A673 (cell line): ENCODE data around the gene TMEM95. TPM values are rescaled to one million over a fixed set of nuclear protein-coding genes. Genes with fewer than 3 reads are reported as not detected.

ENCODE experiments used
- BruUV-seq: library from RNA; stranded (reverse); fragments of 400-500 nt; replicated peaks from 2 replicates; lab custom pipeline; 2021; lab: Mats Ljungman, UMichigan
- CTCF ChIA-PET: fragments of 300-600 bp; sonication (Branson Sonifier 250); formaldehyde crosslinking; loops from one replicate; lab custom pipeline; 2022; ENCODE audit warnings: antibody characterized with exemption; lab: Charles Lee
- POLR2A ChIA-PET: fragments of 300-600 bp; sonication (Branson Sonifier 250); formaldehyde crosslinking; loops from one replicate; lab custom pipeline; 2022; ENCODE audit warnings: antibody characterized with exemption; ENCODE audit not compliant: low non-redundant PET; lab: Charles Lee
- DNase-seq: peaks from one replicate; pipeline ENCODE4 v3.0.0-alpha.2; 2015; ENCODE audit warnings: low spot score
- H3K27ac ChIP-seq: fragments of 200-600 bp; sonication (generic); 2 replicates; pipeline ENCODE4 v1.5.1; 2016; ENCODE audit warnings: mixed run types, low read depth, mild to moderate bottlenecking, mixed read lengths, antibody characterized with exemption, low read length; ENCODE audit not compliant: poor library complexity, severe bottlenecking
- H3K27me3 ChIP-seq: fragments of 200-600 bp; sonication (generic); replicated peaks from 2 replicates; pipeline ENCODE4 v1.6.1; 2017; ENCODE audit warnings: mixed run types, low read depth, mild to moderate bottlenecking, mixed read lengths, antibody characterized with exemption, low read length; ENCODE audit not compliant: insufficient read depth, poor library complexity
- H3K36me3 ChIP-seq: fragments of 200-600 bp; sonication (generic); 2 replicates; pipeline ENCODE4 v1.6.1; 2016; ENCODE audit warnings: mixed run types, mild to moderate bottlenecking, mixed read lengths, antibody characterized with exemption, low read length; ENCODE audit not compliant: insufficient read depth, poor library complexity, severe bottlenecking
- H3K4me1 ChIP-seq: fragments of 200-600 bp; sonication (generic); 2 replicates; pipeline ENCODE4 v1.6.1; 2017; ENCODE audit warnings: mixed run types, mild to moderate bottlenecking, mixed read lengths, antibody characterized with exemption, low read length; ENCODE audit not compliant: insufficient read depth, poor library complexity, severe bottlenecking
- H3K4me3 ChIP-seq: fragments of 200-600 bp; sonication (generic); 2 replicates; pipeline ENCODE4 v1.5.1; 2016; ENCODE audit warnings: low read depth, mixed run types, mild to moderate bottlenecking, mixed read lengths, low read length; ENCODE audit not compliant: poor library complexity, severe bottlenecking
- H3K9me3 ChIP-seq: fragments of 200-600 bp; sonication (generic); 2 replicates; pipeline ENCODE4 v1.6.1; 2016; ENCODE audit warnings: mixed run types, low read depth, mild to moderate bottlenecking, mixed read lengths, antibody characterized with exemption, low read length; ENCODE audit not compliant: poor library complexity, severe bottlenecking
- CTCF ChIP-seq: fragments of 300-800, 200-600 bp; sonication (generic); conservative IDR thresholded peaks from 2 replicates; pipeline ENCODE4 v1.5.1; 2017; ENCODE audit warnings: low read depth, mild to moderate bottlenecking, antibody characterized with exemption, low read length, moderate library complexity, mixed read lengths
- EZH2 ChIP-seq: fragments of 200-600 bp; sonication (generic); IDR thresholded peaks from 2 replicates; pipeline ENCODE4 v1.6.1; 2017; ENCODE audit warnings: borderline replicate concordance, low read depth, mild to moderate bottlenecking, mixed read lengths, antibody characterized with exemption, low read length; ENCODE audit not compliant: poor library complexity, severe bottlenecking
- intact Hi-C: fragments of 100-400 bp; cut with micrococcal nuclease; formaldehyde crosslinking; loops from one replicate; pipeline ENCODE4 v1.10.0; 2022; ENCODE audit not compliant: unreplicated experiment
- total RNA-seq: library from RNA; stranded (reverse); gene quantifications from 2 replicates; pipeline ENCODE4 v1.2.3, GENCODE V29; 2021

TMEM95 gene
- total RNA-seq, 1 experiment from 2014 or later = not detected

- Histone ChIP-seq H3K36me3 (no peaks in the 10 kb centered on the region), H3K4me3 (peak overlapping the region; percentile 36), H3K27me3 (no peaks in the 10 kb centered on the region), H3K9me3 (no peaks in the 10 kb centered on the region), H3K27ac (no peak overlapping the region), H3K4me1 (no peaks in the 10 kb centered on the region)
- no peak for TF ChIP-seq CTCF
- TF ChIP-seq EZH2 = no peak
- CTCF ChIA-PET = no interaction called here
- POLR2A ChIA-PET = no interaction called here
- intact Hi-C loops = no loop called here
- BruUV-seq = no TSS peak
- no peak for DNase-seq
These were observed 25.4 kb downstream of the TMEM95 start for GRCh38 chr17:7380321-7380720.

- ChIA-PET CTCF (no interaction called here), POLR2A (interaction anchor here (0.5 kb wide), 1 partner anchor 334 kb away, joined by 5 read pairs; no protein-coding TSS in a partner anchor)
- no TSS peak for BruUV-seq
These were observed 26.1 kb downstream of the TMEM95 start, which contains the start of gene TNK1 for GRCh38 chr17:7380855-7381683. Gene TNK1, plus strand, starts transcription at chr17:7381089. Its CDS starts 1,838 bp downstream, at chr17:7382927.

DNA sequence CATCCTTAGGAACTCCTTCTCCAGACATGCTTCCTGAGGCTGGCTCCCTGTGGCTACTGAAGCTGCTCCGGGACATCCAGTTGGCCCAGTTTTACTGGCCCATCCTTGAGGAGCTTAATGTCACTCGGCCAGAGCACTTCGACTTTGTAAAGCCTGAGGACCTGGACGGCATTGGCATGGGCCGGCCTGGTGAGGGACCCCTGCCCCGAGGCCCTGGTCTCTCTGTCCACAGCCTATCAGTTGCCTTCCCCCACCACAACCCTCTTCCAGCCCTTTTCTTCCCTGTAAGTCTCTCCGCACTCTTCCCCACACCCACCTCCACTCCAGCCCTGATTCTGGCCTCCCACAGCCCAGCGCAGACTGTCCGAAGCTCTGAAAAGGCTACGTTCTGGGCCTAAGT is 27.9 kb downstream of the TMEM95 start:
- CTCF ChIA-PET = no interaction called here

More at GRCh38 chr17:7380855-7381683, 26.1 kb downstream of the TMEM95 start, which contains the start of gene TNK1:
- no peak for DNase-seq
- TF ChIP-seq EZH2 (no peak), CTCF (no peak)
- H3K9me3 ChIP-seq = no peaks in the 10 kb centered on the region
- intact Hi-C loops = no loop called here
- H3K27ac ChIP-seq = no peak within 1 kb of the TSS
- H3K4me1 ChIP-seq = no peaks in the 10 kb centered on the region
- no peaks in the 10 kb centered on the region for H3K27me3 ChIP-seq
- no peaks in the 10 kb centered on the region for H3K36me3 ChIP-seq
- peak within 1 kb of the TSS; percentile 36 for H3K4me3 ChIP-seq

More for the DNA sequence above, 27.9 kb downstream of the TMEM95 start:
- intact Hi-C loops = no loop called here
- Histone ChIP-seq H3K36me3 (no peaks in the 10 kb centered on the region), H3K27ac (no peak overlapping the region), H3K9me3 (no peaks in the 10 kb centered on the region), H3K4me1 (no peaks in the 10 kb centered on the region), H3K27me3 (no peaks in the 10 kb centered on the region), H3K4me3 (no peak overlapping the region)
- POLR2A ChIA-PET = no interaction called here
- TF ChIP-seq EZH2 (no peak), CTCF (no peak)
- BruUV-seq = no TSS peak
- no peak for DNase-seq
